ENCODE measurements around the gene PRKCQ.

The PRKCQ gene

GRCh38 chr10:6430423-6430980 is 149.6 kb downstream of the PRKCQ start:
- peaks cover 61% of the 10 kb centered on the region for H3K36me3 ChIP-seq (ENCODE audit: insufficient read depth, low read length)
- H2AFZ ChIP-seq (ENCODE audit: low read depth, low read length), result no peak overlapping the region
- H3K4me1 ChIP-seq (ENCODE audit: insufficient read depth, low read length), result no peaks in the 10 kb centered on the region
- H3K4me2 ChIP-seq (ENCODE audit: insufficient read depth, low read length), result no peak overlapping the region
- no peaks in the 10 kb centered on the region for H3K79me2 ChIP-seq (ENCODE audit: insufficient read depth, low read length)
- TF ChIP-seq EZH2 (IDR thresholded peaks at IDR 0.05; ENCODE audit: borderline replicate concordance, low read depth, low read length, severe bottlenecking) (no peak), CTCF (IDR thresholded peaks at IDR 0.05; ENCODE audit: borderline replicate concordance, extremely low read depth, low read length, poor library complexity, severe bottlenecking) (no peak)
- no peak for DNase-seq
- H3K9me3 ChIP-seq (ENCODE audit: insufficient read depth, low read length, severe bottlenecking), result no peaks in the 10 kb centered on the region
- no peak overlapping the region for H3K27ac ChIP-seq (ENCODE audit: low read length)
- H4K20me1 ChIP-seq (ENCODE audit: insufficient read depth, low read length), result no peaks in the 10 kb centered on the region
- H3K27me3 ChIP-seq (ENCODE audit: insufficient read depth, low read length, poor library complexity), result no peaks in the 10 kb centered on the region
- H3K9ac ChIP-seq (ENCODE audit: low read depth, low read length), result no peak overlapping the region
- no peak overlapping the region for H3K4me3 ChIP-seq (ENCODE audit: low read depth in 1 of 2, low read length in 2 of 2)
- ATAC-seq (ENCODE audit: insufficient read depth, low read depth), result no peak

DNA sequence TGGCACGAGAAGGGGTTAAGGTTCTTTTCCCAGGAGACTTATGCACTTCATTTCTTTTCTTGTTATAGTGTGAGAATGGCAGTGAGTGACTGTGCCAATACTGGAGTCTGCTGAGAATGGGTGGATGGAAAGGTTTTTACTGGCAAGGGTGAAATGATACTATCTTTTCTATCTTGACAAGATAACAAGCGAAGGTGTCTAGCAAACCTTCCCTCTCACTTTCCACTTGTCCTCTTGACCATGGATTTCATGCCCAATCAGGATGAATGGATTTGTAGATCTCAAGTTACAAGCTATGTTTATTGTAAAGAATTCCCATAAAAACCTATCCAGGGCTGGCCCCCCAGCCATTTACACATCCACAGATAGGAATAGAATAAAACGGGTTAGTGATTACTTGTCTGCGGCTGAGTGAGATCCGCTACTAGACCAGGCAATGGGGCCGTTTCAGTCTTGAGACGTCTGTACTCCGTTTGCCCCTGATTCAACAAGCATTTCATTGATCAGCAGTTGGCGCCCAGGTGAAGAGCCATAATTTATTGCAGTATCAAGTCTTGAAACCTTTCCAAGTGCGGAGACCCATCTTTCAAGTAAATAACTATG is 152.6 kb downstream of the PRKCQ start:
- TF ChIP-seq EZH2 (IDR thresholded peaks at IDR 0.05; ENCODE audit: borderline replicate concordance, low read depth, low read length, severe bottlenecking) (no peak), CTCF (IDR thresholded peaks at IDR 0.05; ENCODE audit: borderline replicate concordance, extremely low read depth, low read length, poor library complexity, severe bottlenecking) (no peak)
- ATAC-seq (ENCODE audit: insufficient read depth, low read depth), result no peak

GRCh38 chr10:6426317-6426716 is 153.8 kb downstream of the PRKCQ start:
- Histone ChIP-seq H3K79me2 (ENCODE audit: insufficient read depth, low read length) (no peaks in the 10 kb centered on the region), H2AFZ (ENCODE audit: low read depth, low read length) (no peak overlapping the region), H4K20me1 (ENCODE audit: insufficient read depth, low read length) (no peaks in the 10 kb centered on the region), H3K4me3 (ENCODE audit: low read depth in 1 of 2, low read length in 2 of 2) (no peak overlapping the region), H3K27me3 (ENCODE audit: insufficient read depth, low read length, poor library complexity) (no peaks in the 10 kb centered on the region), H3K36me3 (ENCODE audit: insufficient read depth, low read length) (peaks cover 39% of the 10 kb centered on the region), H3K4me2 (ENCODE audit: insufficient read depth, low read length) (no peak overlapping the region), H3K9ac (ENCODE audit: low read depth, low read length) (no peak overlapping the region), H3K27ac (ENCODE audit: low read length) (no peak overlapping the region), H3K4me1 (ENCODE audit: insufficient read depth, low read length) (no peaks in the 10 kb centered on the region), H3K9me3 (ENCODE audit: insufficient read depth, low read length, severe bottlenecking) (no peaks in the 10 kb centered on the region)
- no peak for TF ChIP-seq CTCF (IDR thresholded peaks at IDR 0.05; ENCODE audit: borderline replicate concordance, extremely low read depth, low read length, poor library complexity, severe bottlenecking)
- ATAC-seq (ENCODE audit: insufficient read depth, low read depth), result no peak
- no peak for DNase-seq

More for the DNA sequence above, 152.6 kb downstream of the PRKCQ start:
- H3K27ac ChIP-seq (ENCODE audit: low read length), result no peak overlapping the region
- H4K20me1 ChIP-seq (ENCODE audit: insufficient read depth, low read length), result no peaks in the 10 kb centered on the region
- H3K9me3 ChIP-seq (ENCODE audit: insufficient read depth, low read length, severe bottlenecking), result no peaks in the 10 kb centered on the region
- no peak overlapping the region for H3K4me2 ChIP-seq (ENCODE audit: insufficient read depth, low read length)
- no peak overlapping the region for H2AFZ ChIP-seq (ENCODE audit: low read depth, low read length)
- peaks cover 43% of the 10 kb centered on the region for H3K36me3 ChIP-seq (ENCODE audit: insufficient read depth, low read length)
- H3K4me1 ChIP-seq (ENCODE audit: insufficient read depth, low read length), result no peaks in the 10 kb centered on the region
- no peaks in the 10 kb centered on the region for H3K79me2 ChIP-seq (ENCODE audit: insufficient read depth, low read length)
- no peak for DNase-seq
- H3K4me3 ChIP-seq (ENCODE audit: low read depth in 1 of 2, low read length in 2 of 2), result no peak overlapping the region
- no peak overlapping the region for H3K9ac ChIP-seq (ENCODE audit: low read depth, low read length)
- H3K27me3 ChIP-seq (ENCODE audit: insufficient read depth, low read length, poor library complexity), result no peaks in the 10 kb centered on the region
